ENCODE results near the gene CRX. TPM values are rescaled to one million over a fixed set of nuclear protein-coding genes. Genes with fewer than 3 reads are reported as not detected.
A peak's percentile ranks its signal among the peaks of the same experiment; 100 is the strongest.
"Not testable (repeated sequence)": the region's sequence is repeated elsewhere in the genome, so short reads cannot be mapped to it uniquely, and the experiment has no call there.

CRX gene
- total RNA-seq, 1 experiment from 2014 or later, result not detected

DNA sequence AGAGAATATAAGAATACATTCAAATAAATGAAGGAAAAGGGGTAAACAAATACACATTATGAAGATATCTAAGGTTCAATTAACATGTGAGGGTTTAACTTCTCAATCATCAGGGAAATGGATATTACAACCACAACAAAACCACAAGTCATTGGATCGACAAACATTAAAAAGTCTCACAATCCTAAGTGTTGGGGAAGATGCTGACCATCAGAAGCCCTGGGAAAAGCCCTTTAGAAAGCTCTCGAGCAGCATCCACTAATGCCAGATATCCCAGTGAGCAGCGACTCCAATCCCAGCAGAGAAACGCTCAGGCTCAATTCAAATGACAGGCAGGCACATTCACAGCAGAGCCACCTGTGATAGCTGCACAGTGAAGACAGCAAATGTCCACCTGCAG, 20.5 kb upstream of the CRX start:
- ChIA-PET CTCF (no interaction called here), POLR2A (no interaction called here)
- Histone ChIP-seq H3K9me3 (ENCODE audit: control insufficient read depth, insufficient read depth, low read depth, low read length) (no peaks in the 10 kb centered on the region), H3K27me3 (ENCODE audit: control insufficient read depth, insufficient read depth, low read length) (no peaks in the 10 kb centered on the region), H3K4me3 (ENCODE audit: low read depth in 2 of 2, low read length in 2 of 2) (no peak overlapping the region), H3K36me3 (ENCODE audit: control insufficient read depth, insufficient read depth, low read length) (no peaks in the 10 kb centered on the region), H3K27ac (ENCODE audit: low read length) (no peak overlapping the region), H3K4me1 (ENCODE audit: control insufficient read depth, insufficient read depth, low read length) (no peaks in the 10 kb centered on the region)
- TF ChIP-seq POLR2AphosphoS5 (IDR thresholded peaks at IDR 0.05; ENCODE audit: low read depth, low read length) (no peak), SIN3A (IDR thresholded peaks at IDR 0.05; ENCODE audit: borderline replicate concordance, insufficient read depth, low read depth, low read length) (no peak), TCF7L2 (IDR thresholded peaks at IDR 0.05; ENCODE audit: low read depth, low read length) (no peak)
- TF ChIP-seq, protein P1, sequence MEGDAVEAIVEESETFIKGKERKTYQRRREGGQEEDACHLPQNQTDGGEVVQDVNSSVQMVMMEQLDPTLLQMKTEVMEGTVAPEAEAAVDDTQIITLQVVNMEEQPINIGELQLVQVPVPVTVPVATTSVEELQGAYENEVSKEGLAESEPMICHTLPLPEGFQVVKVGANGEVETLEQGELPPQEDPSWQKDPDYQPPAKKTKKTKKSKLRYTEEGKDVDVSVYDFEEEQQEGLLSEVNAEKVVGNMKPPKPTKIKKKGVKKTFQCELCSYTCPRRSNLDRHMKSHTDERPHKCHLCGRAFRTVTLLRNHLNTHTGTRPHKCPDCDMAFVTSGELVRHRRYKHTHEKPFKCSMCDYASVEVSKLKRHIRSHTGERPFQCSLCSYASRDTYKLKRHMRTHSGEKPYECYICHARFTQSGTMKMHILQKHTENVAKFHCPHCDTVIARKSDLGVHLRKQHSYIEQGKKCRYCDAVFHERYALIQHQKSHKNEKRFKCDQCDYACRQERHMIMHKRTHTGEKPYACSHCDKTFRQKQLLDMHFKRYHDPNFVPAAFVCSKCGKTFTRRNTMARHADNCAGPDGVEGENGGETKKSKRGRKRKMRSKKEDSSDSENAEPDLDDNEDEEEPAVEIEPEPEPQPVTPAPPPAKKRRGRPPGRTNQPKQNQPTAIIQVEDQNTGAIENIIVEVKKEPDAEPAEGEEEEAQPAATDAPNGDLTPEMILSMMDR (IDR thresholded peaks at IDR 0.05), result no peak
- TF ChIP-seq, protein P2, sequence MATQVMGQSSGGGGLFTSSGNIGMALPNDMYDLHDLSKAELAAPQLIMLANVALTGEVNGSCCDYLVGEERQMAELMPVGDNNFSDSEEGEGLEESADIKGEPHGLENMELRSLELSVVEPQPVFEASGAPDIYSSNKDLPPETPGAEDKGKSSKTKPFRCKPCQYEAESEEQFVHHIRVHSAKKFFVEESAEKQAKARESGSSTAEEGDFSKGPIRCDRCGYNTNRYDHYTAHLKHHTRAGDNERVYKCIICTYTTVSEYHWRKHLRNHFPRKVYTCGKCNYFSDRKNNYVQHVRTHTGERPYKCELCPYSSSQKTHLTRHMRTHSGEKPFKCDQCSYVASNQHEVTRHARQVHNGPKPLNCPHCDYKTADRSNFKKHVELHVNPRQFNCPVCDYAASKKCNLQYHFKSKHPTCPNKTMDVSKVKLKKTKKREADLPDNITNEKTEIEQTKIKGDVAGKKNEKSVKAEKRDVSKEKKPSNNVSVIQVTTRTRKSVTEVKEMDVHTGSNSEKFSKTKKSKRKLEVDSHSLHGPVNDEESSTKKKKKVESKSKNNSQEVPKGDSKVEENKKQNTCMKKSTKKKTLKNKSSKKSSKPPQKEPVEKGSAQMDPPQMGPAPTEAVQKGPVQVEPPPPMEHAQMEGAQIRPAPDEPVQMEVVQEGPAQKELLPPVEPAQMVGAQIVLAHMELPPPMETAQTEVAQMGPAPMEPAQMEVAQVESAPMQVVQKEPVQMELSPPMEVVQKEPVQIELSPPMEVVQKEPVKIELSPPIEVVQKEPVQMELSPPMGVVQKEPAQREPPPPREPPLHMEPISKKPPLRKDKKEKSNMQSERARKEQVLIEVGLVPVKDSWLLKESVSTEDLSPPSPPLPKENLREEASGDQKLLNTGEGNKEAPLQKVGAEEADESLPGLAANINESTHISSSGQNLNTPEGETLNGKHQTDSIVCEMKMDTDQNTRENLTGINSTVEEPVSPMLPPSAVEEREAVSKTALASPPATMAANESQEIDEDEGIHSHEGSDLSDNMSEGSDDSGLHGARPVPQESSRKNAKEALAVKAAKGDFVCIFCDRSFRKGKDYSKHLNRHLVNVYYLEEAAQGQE (IDR thresholded peaks at IDR 0.05; ENCODE audit: insufficient read depth in 1 of 2, low read depth in 2 of 2, low read length in 1 of 2), result no peak
- intact Hi-C loops (cut with micrococcal nuclease; ENCODE audit: unreplicated experiment) (no loop called here), in situ Hi-C loops (cut with HindIII; ENCODE audit: low pct_unique_long_range_greater_than_20kb, low sequenced_read_pairs) (no loop called here)
- BruUV-seq (replicated peaks), result no TSS peak
- ATAC-seq, result no peak
- DNase-seq (ENCODE audit: low read depth, low spot score), result no peak

DNA sequence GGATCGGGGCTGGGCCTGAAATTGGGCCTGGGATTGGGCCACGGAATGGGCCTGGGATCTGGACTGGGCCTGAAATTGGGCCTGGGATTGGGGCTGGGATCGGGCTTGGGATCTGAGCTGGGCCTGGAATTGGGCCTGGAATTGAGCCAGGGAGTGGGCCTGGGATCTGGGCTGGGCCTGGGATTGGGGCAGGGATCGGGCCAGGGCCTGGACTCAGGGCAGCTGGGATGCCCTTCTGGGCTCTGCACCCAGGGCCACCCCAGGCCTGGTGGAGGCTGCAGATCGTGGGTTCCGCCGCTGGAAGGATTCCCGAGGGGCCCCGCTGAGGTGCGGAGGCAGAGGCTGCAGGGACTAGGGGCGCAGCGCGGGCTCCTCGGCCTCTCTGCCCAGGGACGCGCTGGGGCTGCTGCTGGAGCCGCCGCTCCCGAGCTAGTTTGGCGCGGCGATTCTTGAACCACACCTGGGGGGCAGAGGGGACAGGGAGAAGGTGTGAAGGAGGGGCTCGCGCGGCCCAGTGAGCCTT, 19.2 kb upstream of the CRX start:
- intact Hi-C loops (cut with micrococcal nuclease; ENCODE audit: unreplicated experiment), result no loop called here
- Histone ChIP-seq H3K27me3 (ENCODE audit: control insufficient read depth, insufficient read depth, low read length) (no peaks in the 10 kb centered on the region), H3K27ac (ENCODE audit: low read length) (no peak overlapping the region), H3K36me3 (ENCODE audit: control insufficient read depth, insufficient read depth, low read length) (no peaks in the 10 kb centered on the region), H3K9me3 (ENCODE audit: control insufficient read depth, insufficient read depth, low read depth, low read length) (no peaks in the 10 kb centered on the region), H3K4me1 (ENCODE audit: control insufficient read depth, insufficient read depth, low read length) (no peaks in the 10 kb centered on the region), H3K4me3 (ENCODE audit: low read depth in 2 of 2, low read length in 2 of 2) (no peak overlapping the region)
- BruUV-seq (replicated peaks), result no TSS peak
- no peak for TF ChIP-seq TCF7L2 (IDR thresholded peaks at IDR 0.05; ENCODE audit: low read depth, low read length)
- no peak for TF ChIP-seq SIN3A (IDR thresholded peaks at IDR 0.05; ENCODE audit: borderline replicate concordance, insufficient read depth, low read depth, low read length)
- TF ChIP-seq POLR2AphosphoS5 (IDR thresholded peaks at IDR 0.05; ENCODE audit: low read depth, low read length), result no peak
- TF ChIP-seq, protein P1 (IDR thresholded peaks at IDR 0.05), result no peak
- TF ChIP-seq, protein P2 (IDR thresholded peaks at IDR 0.05; ENCODE audit: insufficient read depth in 1 of 2, low read depth in 2 of 2, low read length in 1 of 2), result no peak
- CTCF ChIA-PET, result no interaction called here
- POLR2A ChIA-PET, result no interaction called here
- ATAC-seq (no peak), DNase-seq (ENCODE audit: low read depth, low spot score) (no peak)
- in situ Hi-C loops (cut with HindIII; ENCODE audit: low pct_unique_long_range_greater_than_20kb, low sequenced_read_pairs), result no loop called here

DNA sequence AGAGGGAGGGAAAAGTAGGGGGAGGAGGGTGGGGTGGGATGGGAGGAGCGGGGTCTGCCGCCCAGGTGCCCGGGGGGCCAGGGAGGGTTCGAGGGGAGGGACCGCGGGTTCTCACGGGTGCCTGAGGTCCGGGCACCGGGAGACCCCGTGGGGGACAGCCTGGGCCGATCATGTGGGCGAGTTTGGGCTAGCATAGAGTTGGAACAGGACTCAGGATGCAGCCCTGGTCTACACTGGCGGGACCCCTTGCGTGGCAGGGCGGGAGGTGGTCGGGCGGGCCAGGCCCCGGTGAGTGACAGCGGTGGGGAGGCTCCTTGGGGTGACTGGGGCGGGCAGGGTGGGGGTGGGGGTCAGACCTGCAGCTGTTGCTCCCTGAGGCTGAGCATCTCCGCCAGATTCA, 18.6 kb upstream of the CRX start:
- H3K4me1 ChIP-seq (ENCODE audit: control insufficient read depth, insufficient read depth, low read length); DNase-seq (ENCODE audit: low read depth, low spot score); H3K4me3 ChIP-seq (ENCODE audit: low read depth in 2 of 2, low read length in 2 of 2); H3K27me3 ChIP-seq (ENCODE audit: control insufficient read depth, insufficient read depth, low read length); CTCF ChIA-PET; POLR2A ChIA-PET; intact Hi-C loops (cut with micrococcal nuclease; ENCODE audit: unreplicated experiment); in situ Hi-C loops (cut with HindIII; ENCODE audit: low pct_unique_long_range_greater_than_20kb, low sequenced_read_pairs); H3K36me3 ChIP-seq (ENCODE audit: control insufficient read depth, insufficient read depth, low read length); H3K27ac ChIP-seq (ENCODE audit: low read length); H3K9me3 ChIP-seq (ENCODE audit: control insufficient read depth, insufficient read depth, low read depth, low read length); BruUV-seq (replicated peaks); ATAC-seq: not testable (repeated sequence)

DNA sequence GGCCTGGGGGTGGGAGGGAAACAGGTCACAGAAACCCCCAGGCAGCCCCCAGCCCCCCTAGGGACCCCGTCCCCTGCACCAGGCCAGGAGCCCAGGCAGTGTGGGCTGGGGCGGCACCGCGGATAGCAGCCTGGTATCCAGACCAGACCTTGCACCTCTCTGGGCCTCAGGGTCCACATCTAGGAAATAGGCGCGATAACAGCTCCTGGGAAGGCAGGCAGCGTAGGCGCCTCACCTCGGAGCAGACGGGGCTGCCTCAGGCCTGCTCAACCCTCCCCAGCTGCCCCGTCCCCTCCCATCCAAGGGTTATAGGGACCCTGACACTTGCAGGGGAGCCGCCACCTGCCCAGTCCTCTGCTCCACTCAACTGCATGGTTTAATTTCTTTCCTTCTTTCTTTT, 18.1 kb upstream of the CRX start:
- in situ Hi-C loops (cut with HindIII; ENCODE audit: low pct_unique_long_range_greater_than_20kb, low sequenced_read_pairs); DNase-seq (ENCODE audit: low read depth, low spot score); H3K27ac ChIP-seq (ENCODE audit: low read length); BruUV-seq (replicated peaks); POLR2A ChIA-PET; CTCF ChIA-PET; H3K36me3 ChIP-seq (ENCODE audit: control insufficient read depth, insufficient read depth, low read length); intact Hi-C loops (cut with micrococcal nuclease; ENCODE audit: unreplicated experiment); H3K4me1 ChIP-seq (ENCODE audit: control insufficient read depth, insufficient read depth, low read length); H3K27me3 ChIP-seq (ENCODE audit: control insufficient read depth, insufficient read depth, low read length); H3K4me3 ChIP-seq (ENCODE audit: low read depth in 2 of 2, low read length in 2 of 2); H3K9me3 ChIP-seq (ENCODE audit: control insufficient read depth, insufficient read depth, low read depth, low read length): not testable (repeated sequence)
- peak; percentile 48; the same call in 1 of the 2 replicates for ATAC-seq
